Karpas-422 (cell line): ENCODE measurements around the gene WIPF3. TPM values are rescaled to one million over a fixed set of nuclear protein-coding genes. Genes with fewer than 3 reads are reported as not detected.

Experiments used
- DNase-seq: peaks from one replicate; pipeline ENCODE4 v3.0.0-alpha.2; 2015
- H2AFZ ChIP-seq: fragments of 200-600 bp; sonication (generic); 2 replicates; pipeline ENCODE4 v1.6.1; 2014; ENCODE audit warnings: antibody characterized with exemption, low read length, mixed read lengths
- H3K27ac ChIP-seq: fragments of 200-600 bp; sonication (generic); 2 replicates; pipeline ENCODE4 v1.5.1; 2014; ENCODE audit warnings: mild to moderate bottlenecking, low read length, moderate library complexity
- H3K27me3 ChIP-seq: fragments of 200-600 bp; sonication (generic); 2 replicates; pipeline ENCODE4 v1.6.1; 2014; ENCODE audit warnings: low read length, mixed read lengths
- H3K36me3 ChIP-seq: fragments of 200-600 bp; sonication (generic); 2 replicates; pipeline ENCODE4 v1.6.1; 2014; ENCODE audit warnings: low read length, mixed read lengths; ENCODE audit not compliant: insufficient read depth
- H3K4me1 ChIP-seq: fragments of 200-600 bp; sonication (generic); 2 replicates; pipeline ENCODE4 v1.6.1; 2014; ENCODE audit warnings: mild to moderate bottlenecking, low read length, mixed read lengths
- H3K4me2 ChIP-seq: fragments of 200-600 bp; sonication (generic); 2 replicates; pipeline ENCODE4 v1.6.1; 2014; ENCODE audit warnings: low read length, low read depth, mild to moderate bottlenecking; ENCODE audit not compliant: poor library complexity, severe bottlenecking
- H3K4me3 ChIP-seq: fragments of 200-600 bp; sonication (generic); 2 replicates; pipeline ENCODE4 v1.5.1; 2014; ENCODE audit warnings: mild to moderate bottlenecking, antibody characterized with exemption, low read length, mixed read lengths
- H3K79me2 ChIP-seq: fragments of 200-600 bp; sonication (generic); 2 replicates; pipeline ENCODE4 v1.6.1; 2014; ENCODE audit warnings: mild to moderate bottlenecking, low read length, mixed read lengths
- H3K9ac ChIP-seq: fragments of 200-600 bp; sonication (generic); 2 replicates; pipeline ENCODE4 v1.6.0; 2014; ENCODE audit warnings: low read length
- H3K9me2 ChIP-seq: fragments of 200-600 bp; sonication (generic), shearing (Covaris generic); replicated peaks from 2 replicates; pipeline ENCODE4 v1.6.0; 2014; ENCODE audit warnings: mild to moderate bottlenecking, low read length, moderate library complexity; ENCODE audit not compliant: insufficient read depth
- H3K9me3 ChIP-seq: fragments of 300-700, 200-600 bp; sonication (generic); 2 replicates; pipeline ENCODE4 v1.6.1; 2014; ENCODE audit warnings: low read length, mixed read lengths
- H4K20me1 ChIP-seq: fragments of 200-600 bp; sonication (generic); 2 replicates; pipeline ENCODE4 v1.6.1; 2014; ENCODE audit warnings: mild to moderate bottlenecking, antibody characterized with exemption, low read length, low read depth; ENCODE audit not compliant: insufficient read depth
- total RNA-seq: library from RNA; depleted of rRNA; stranded (reverse); fragments of >200 nt; shearing (Covaris generic); gene quantifications from 2 replicates; pipeline ENCODE4 v1.2.3, GENCODE V29; 2014; ENCODE audit warnings: low replicate concordance

WIPF3 gene
- total RNA-seq, 1 experiment from 2014 or later, result not detected

- H2AFZ ChIP-seq, result no peak overlapping the region
- peaks cover 1% of the 10 kb centered on the region; the same call in 1 of the 2 replicates for H3K36me3 ChIP-seq
- H3K27me3 ChIP-seq, result no peaks in the 10 kb centered on the region
- no peak overlapping the region for H3K27ac ChIP-seq
- no peak overlapping the region for H3K9ac ChIP-seq
- DNase-seq, result no peak
- H3K4me1 ChIP-seq, result no peaks in the 10 kb centered on the region
- no peaks in the 10 kb centered on the region for H3K9me2 ChIP-seq
- H4K20me1 ChIP-seq, result no peaks in the 10 kb centered on the region
- no peaks in the 10 kb centered on the region for H3K9me3 ChIP-seq
- no peak overlapping the region for H3K4me3 ChIP-seq
- H3K4me2 ChIP-seq, result no peak overlapping the region
- H3K79me2 ChIP-seq, result no peaks in the 10 kb centered on the region
These were observed 94.4 kb downstream of the WIPF3 start for GRCh38 chr7:29900745-29901144.

GRCh38 chr7:29906200-29907022 is 100.1 kb downstream of the WIPF3 start:
- Histone ChIP-seq H3K79me2 (no peaks in the 10 kb centered on the region), H3K9me3 (peaks cover 16% of the 10 kb centered on the region), H3K9me2 (no peaks in the 10 kb centered on the region), H3K27ac (no peak overlapping the region), H3K4me2 (no peak overlapping the region), H3K4me3 (no peak overlapping the region), H3K4me1 (no peaks in the 10 kb centered on the region), H3K27me3 (no peaks in the 10 kb centered on the region), H3K9ac (no peak overlapping the region), H2AFZ (no peak overlapping the region), H4K20me1 (no peaks in the 10 kb centered on the region), H3K36me3 (peaks cover 26% of the 10 kb centered on the region)
- peak; percentile 53 for DNase-seq

- Histone ChIP-seq H3K4me2 (no peak overlapping the region), H2AFZ (no peak overlapping the region), H3K9me2 (no peaks in the 10 kb centered on the region), H3K36me3 (no peaks in the 10 kb centered on the region), H3K4me1 (peaks cover 12% of the 10 kb centered on the region), H3K9ac (no peak overlapping the region), H3K27ac (no peak overlapping the region), H3K27me3 (no peaks in the 10 kb centered on the region), H3K79me2 (no peaks in the 10 kb centered on the region), H3K9me3 (no peaks in the 10 kb centered on the region), H4K20me1 (no peaks in the 10 kb centered on the region), H3K4me3 (no peak overlapping the region)
- DNase-seq, result no peak
These were observed 107.9 kb downstream of the WIPF3 start for GRCh38 chr7:29914180-29914579.

- H3K79me2 ChIP-seq, result no peaks in the 10 kb centered on the region
- H4K20me1 ChIP-seq, result no peaks in the 10 kb centered on the region
- no peak overlapping the region for H3K27ac ChIP-seq
- H3K27me3 ChIP-seq, result no peaks in the 10 kb centered on the region
- peaks cover 12% of the 10 kb centered on the region for H3K4me1 ChIP-seq
- no peak overlapping the region for H3K4me2 ChIP-seq
- H3K36me3 ChIP-seq, result peaks cover 14% of the 10 kb centered on the region; the same call in 1 of the 2 replicates
- H3K9me3 ChIP-seq, result no peaks in the 10 kb centered on the region
- DNase-seq, result no peak
- H3K9me2 ChIP-seq, result no peaks in the 10 kb centered on the region
- H3K9ac ChIP-seq, result no peak overlapping the region
- no peak overlapping the region for H3K4me3 ChIP-seq
- no peak overlapping the region for H2AFZ ChIP-seq
These were observed 109.3 kb downstream of the WIPF3 start for GRCh38 chr7:29915481-29916215.

GRCh38 chr7:29917641-29918040 is 111.3 kb downstream of the WIPF3 start:
- no peak overlapping the region for H3K27ac ChIP-seq
- DNase-seq, result no peak
- H3K9ac ChIP-seq, result no peak overlapping the region
- no peaks in the 10 kb centered on the region for H3K9me2 ChIP-seq
- H3K27me3 ChIP-seq, result no peaks in the 10 kb centered on the region
- peaks cover 12% of the 10 kb centered on the region for H3K4me1 ChIP-seq
- 0 out of 2 replicates have a peak, but pooled peaks cover 3% of the 10 kb centered on the region for H4K20me1 ChIP-seq
- H3K4me3 ChIP-seq, result no peak overlapping the region
- no peak overlapping the region for H2AFZ ChIP-seq
- no peak overlapping the region for H3K4me2 ChIP-seq
- H3K79me2 ChIP-seq, result no peaks in the 10 kb centered on the region
- peaks cover 20% of the 10 kb centered on the region; the same call in 1 of the 2 replicates for H3K36me3 ChIP-seq
- H3K9me3 ChIP-seq, result no peaks in the 10 kb centered on the region

GRCh38 chr7:29918850-29919249 is 112.5 kb downstream of the WIPF3 start:
- Histone ChIP-seq H3K9me2 (no peaks in the 10 kb centered on the region), H2AFZ (no peak overlapping the region), H3K9ac (no peak overlapping the region), H3K27ac (no peak overlapping the region), H3K27me3 (no peaks in the 10 kb centered on the region), H4K20me1 (0 out of 2 replicates have a peak, but pooled peaks cover 3% of the 10 kb centered on the region), H3K9me3 (no peaks in the 10 kb centered on the region), H3K79me2 (no peaks in the 10 kb centered on the region), H3K4me1 (peaks cover 12% of the 10 kb centered on the region), H3K4me2 (no peak overlapping the region), H3K36me3 (peaks cover 23% of the 10 kb centered on the region; the same call in 1 of the 2 replicates), H3K4me3 (no peak overlapping the region)
- DNase-seq, result no peak

- Histone ChIP-seq H3K27ac (no peak overlapping the region), H3K27me3 (no peaks in the 10 kb centered on the region), H2AFZ (no peak overlapping the region), H3K4me2 (no peak overlapping the region), H3K9me2 (no peaks in the 10 kb centered on the region), H3K4me1 (peaks cover 4% of the 10 kb centered on the region), H3K4me3 (no peak overlapping the region), H3K79me2 (no peaks in the 10 kb centered on the region), H4K20me1 (0 out of 2 replicates have a peak, but pooled peaks cover 3% of the 10 kb centered on the region), H3K9ac (no peak overlapping the region), H3K36me3 (peaks cover 23% of the 10 kb centered on the region; the same call in 1 of the 2 replicates), H3K9me3 (no peaks in the 10 kb centered on the region)
- no peak for DNase-seq
These were observed 113.5 kb downstream of the WIPF3 start for GRCh38 chr7:29919790-29920189.

- Histone ChIP-seq H4K20me1 (0 out of 2 replicates have a peak, but pooled peaks cover 3% of the 10 kb centered on the region), H3K9ac (no peak overlapping the region), H3K9me2 (no peaks in the 10 kb centered on the region), H3K27ac (no peak overlapping the region), H3K27me3 (no peaks in the 10 kb centered on the region), H3K4me2 (no peak overlapping the region), H3K36me3 (peaks cover 23% of the 10 kb centered on the region; the same call in 1 of the 2 replicates), H3K9me3 (no peaks in the 10 kb centered on the region), H3K79me2 (no peaks in the 10 kb centered on the region), H3K4me3 (no peak overlapping the region), H2AFZ (no peak overlapping the region), H3K4me1 (no peaks in the 10 kb centered on the region)
- no peak for DNase-seq
These were observed 114.2 kb downstream of the WIPF3 start for GRCh38 chr7:29920491-29920890.
